ENCODE data around the gene DHX16. TPM values are rescaled to one million over a fixed set of nuclear protein-coding genes. Genes with fewer than 3 reads are reported as not detected.

The DHX16 gene
- total RNA-seq, 4 donors from 2014 or later: 11.4 to 26.6 (median 24.4) TPM

DNA sequence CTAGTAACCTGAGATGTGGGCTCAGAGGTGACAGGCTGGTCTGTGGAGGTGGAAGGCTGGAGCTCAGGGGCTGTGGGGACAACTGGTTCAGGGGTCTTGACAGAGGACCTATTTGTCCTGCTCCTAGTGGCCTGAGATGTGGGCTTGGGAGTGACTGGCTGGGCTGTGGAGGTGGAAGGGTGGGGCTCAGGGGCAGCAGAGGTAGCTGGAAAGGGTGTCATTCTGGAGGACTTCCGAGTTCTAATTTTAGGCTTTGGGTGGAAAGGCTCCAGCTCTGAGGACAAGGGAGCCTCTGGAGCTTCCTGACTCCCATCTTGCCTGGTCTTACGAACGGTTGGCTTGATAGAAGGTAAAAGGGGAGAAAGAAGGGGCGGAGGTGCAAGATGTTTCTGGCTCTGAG is 32.8 kb upstream of the DHX16 start:
- Histone ChIP-seq H3K9me3 (no peaks in the 10 kb centered on the region), H3K4me3 (no peak overlapping the region), H3K36me3 (peaks cover 0 to 96% (median 4%) of the 10 kb centered on the region in 3 donors), H3K27ac (no peak overlapping the region), H3K4me1 (peaks cover 0 to 5% (median 0%) of the 10 kb centered on the region in 3 donors), H3K27me3 (no peaks in the 10 kb centered on the region)
- intact Hi-C loops (cut with DNase I): no loop called here
- 89 to 91% methylated on average over 4 of the region's 4 CpGs for WGBS, 2 donors
- TF ChIP-seq, protein P1, sequence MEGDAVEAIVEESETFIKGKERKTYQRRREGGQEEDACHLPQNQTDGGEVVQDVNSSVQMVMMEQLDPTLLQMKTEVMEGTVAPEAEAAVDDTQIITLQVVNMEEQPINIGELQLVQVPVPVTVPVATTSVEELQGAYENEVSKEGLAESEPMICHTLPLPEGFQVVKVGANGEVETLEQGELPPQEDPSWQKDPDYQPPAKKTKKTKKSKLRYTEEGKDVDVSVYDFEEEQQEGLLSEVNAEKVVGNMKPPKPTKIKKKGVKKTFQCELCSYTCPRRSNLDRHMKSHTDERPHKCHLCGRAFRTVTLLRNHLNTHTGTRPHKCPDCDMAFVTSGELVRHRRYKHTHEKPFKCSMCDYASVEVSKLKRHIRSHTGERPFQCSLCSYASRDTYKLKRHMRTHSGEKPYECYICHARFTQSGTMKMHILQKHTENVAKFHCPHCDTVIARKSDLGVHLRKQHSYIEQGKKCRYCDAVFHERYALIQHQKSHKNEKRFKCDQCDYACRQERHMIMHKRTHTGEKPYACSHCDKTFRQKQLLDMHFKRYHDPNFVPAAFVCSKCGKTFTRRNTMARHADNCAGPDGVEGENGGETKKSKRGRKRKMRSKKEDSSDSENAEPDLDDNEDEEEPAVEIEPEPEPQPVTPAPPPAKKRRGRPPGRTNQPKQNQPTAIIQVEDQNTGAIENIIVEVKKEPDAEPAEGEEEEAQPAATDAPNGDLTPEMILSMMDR (IDR thresholded peaks at IDR 0.05): no peak
- no peak for TF ChIP-seq POLR2A (IDR thresholded peaks at IDR 0.05)
- no peak for DNase-seq

DNA sequence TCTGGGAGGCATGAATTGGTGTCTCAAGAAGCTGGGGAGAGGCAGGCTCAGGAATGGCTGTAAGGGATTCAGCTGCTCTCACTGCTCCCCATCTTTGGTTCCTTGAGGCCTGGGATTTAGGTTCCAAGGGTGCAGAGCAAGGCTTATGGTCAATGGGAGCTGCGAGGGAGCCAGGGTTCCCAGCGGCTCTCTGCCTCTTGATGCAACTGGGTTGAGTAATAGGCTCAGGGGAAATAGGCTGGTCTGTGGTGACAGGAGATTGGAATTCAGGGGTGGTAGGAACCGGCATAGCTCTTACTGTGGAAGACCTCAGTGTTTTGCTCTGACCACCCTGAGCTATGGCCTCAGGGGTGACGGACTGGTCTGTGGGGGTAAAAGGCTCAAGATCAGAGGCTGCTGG is 31.0 kb upstream of the DHX16 start:
- Histone ChIP-seq H3K27ac (no peak overlapping the region), H3K9me3 (no peaks in the 10 kb centered on the region), H3K36me3 (peaks cover 0 to 97% (median 4%) of the 10 kb centered on the region in 3 donors), H3K27me3 (no peaks in the 10 kb centered on the region), H3K4me3 (no peak overlapping the region), H3K4me1 (peaks cover 0 to 5% (median 0%) of the 10 kb centered on the region in 3 donors)
- TF ChIP-seq, protein P1 (IDR thresholded peaks at IDR 0.05): no peak
- no peak for TF ChIP-seq POLR2A (IDR thresholded peaks at IDR 0.05)
- intact Hi-C loops (cut with DNase I): no loop called here
- 94% methylated on average over 2 of the region's 4 CpGs; no CpG with 5 or more reads in 1 of the 2 donors for WGBS, 2 donors
- no peak for DNase-seq

DNA sequence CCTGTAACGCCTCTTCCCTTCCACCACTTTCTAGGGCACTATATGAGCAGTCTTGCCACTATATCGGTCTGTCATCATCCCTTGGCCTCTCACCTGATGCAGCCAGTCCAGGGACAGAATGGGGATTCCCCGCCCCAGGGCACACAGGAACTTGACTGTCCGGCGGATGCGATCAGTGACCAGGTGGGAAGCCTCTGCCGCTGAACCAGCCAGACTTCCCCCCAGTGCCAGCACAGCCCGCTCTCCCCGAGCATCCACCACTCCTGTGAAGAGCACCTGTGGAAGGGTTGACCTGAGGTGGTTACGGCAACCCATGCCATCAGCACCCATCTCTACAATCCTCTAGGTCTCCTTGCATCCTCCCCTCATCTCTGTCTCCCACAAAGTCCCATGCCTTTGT is 30.2 kb upstream of the DHX16 start:
- Histone ChIP-seq H3K27me3 (no peaks in the 10 kb centered on the region), H3K4me1 (peaks cover 0 to 5% (median 0%) of the 10 kb centered on the region in 3 donors), H3K9me3 (no peaks in the 10 kb centered on the region), H3K4me3 (no peak overlapping the region), H3K36me3 (peaks cover 0 to 91% (median 2%) of the 10 kb centered on the region in 3 donors), H3K27ac (no peak overlapping the region)
- TF ChIP-seq, protein P1 (IDR thresholded peaks at IDR 0.05): no peak
- no peak for TF ChIP-seq POLR2A (IDR thresholded peaks at IDR 0.05)
- no peak for DNase-seq
- 98 to 100% methylated on average over 3 to 10 of the region's 10 CpGs for WGBS, 2 donors
- intact Hi-C loops (cut with DNase I): no loop called here

DNA sequence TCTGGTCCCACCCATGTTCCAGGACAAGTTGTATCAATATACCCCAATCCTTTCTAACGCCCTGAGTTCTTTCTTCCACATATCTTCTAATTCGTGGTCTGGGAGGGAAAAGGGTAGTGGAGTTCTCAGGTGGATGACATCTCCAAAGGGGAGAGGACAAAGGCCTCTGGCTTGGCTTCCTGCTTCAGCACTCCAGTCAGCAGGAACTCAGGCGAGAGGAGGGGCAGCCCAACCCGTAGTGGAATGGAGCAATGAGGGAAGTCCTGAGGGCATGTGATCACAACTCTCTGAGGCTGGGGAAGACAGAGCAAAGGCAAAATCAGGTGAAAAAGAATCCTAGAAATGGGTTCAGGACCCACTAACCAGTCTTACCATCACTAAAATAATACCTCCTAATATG is 27.5 kb upstream of the DHX16 start:
- H3K27ac ChIP-seq: no peak overlapping the region
- H3K9me3 ChIP-seq: no peaks in the 10 kb centered on the region
- intact Hi-C loops (cut with DNase I): no loop called here
- no peaks in the 10 kb centered on the region for H3K27me3 ChIP-seq
- H3K4me3 ChIP-seq: no peak overlapping the region
- H3K4me1 ChIP-seq: no peaks in the 10 kb centered on the region
- peaks cover 0 to 64% (median 0%) of the 10 kb centered on the region in 3 donors for H3K36me3 ChIP-seq
- TF ChIP-seq POLR2A (IDR thresholded peaks at IDR 0.05): no peak
- TF ChIP-seq, protein P1 (IDR thresholded peaks at IDR 0.05): no peak
- DNase-seq: no peak
- WGBS, 2 donors: 48 to 78% methylated on average over 2 to 4 of the region's 4 CpGs

DNA sequence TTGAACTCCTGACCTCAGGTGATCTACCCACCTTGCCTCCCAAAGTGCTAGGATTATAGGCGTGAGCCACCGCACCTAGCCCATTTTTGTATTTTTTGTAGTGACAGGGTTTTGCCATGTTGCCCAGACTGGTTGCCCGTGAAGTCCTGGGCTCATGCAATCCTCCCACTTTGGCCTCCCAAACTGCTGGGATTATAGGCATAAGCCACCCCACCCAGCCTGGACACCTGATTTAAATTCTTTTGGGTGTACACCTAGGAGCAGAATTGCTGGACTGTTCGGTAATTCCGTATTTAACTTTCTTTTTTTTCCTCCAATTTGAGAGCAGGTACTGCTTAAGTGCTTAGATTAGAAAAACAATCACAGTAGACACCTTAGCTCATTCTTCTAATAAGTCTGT is 23.6 kb upstream of the DHX16 start:
- DNase-seq: no peak
- TF ChIP-seq, protein P1 (IDR thresholded peaks at IDR 0.05): no peak
- TF ChIP-seq POLR2A (IDR thresholded peaks at IDR 0.05): no peak
- H3K4me3 ChIP-seq: no peak overlapping the region

More for the DNA sequence above, 23.6 kb upstream of the DHX16 start:
- H3K27me3 ChIP-seq: no peaks in the 10 kb centered on the region
- no peaks in the 10 kb centered on the region for H3K9me3 ChIP-seq
- no peak overlapping the region for H3K27ac ChIP-seq
- H3K36me3 ChIP-seq: peaks cover 0 to 25% (median 0%) of the 10 kb centered on the region in 3 donors
- H3K4me1 ChIP-seq: peaks cover under 1 to 4% (median under 1%) of the 10 kb centered on the region in 3 donors
- WGBS, 2 donors: 90 to 94% methylated on average over 5 of the region's 5 CpGs
- intact Hi-C loops (cut with DNase I): no loop called here
